GM21576 (cell line): ENCODE results near the gene TMEM178B.
"Not testable (repeated sequence)": the region's sequence is repeated elsewhere in the genome, so short reads cannot be mapped to it uniquely, and the experiment has no call there.

Experiments
- ATAC-seq: cut with Tn5 transposase; IDR thresholded peaks from one replicate; pipeline ENCODE4 v1.9.1; 2021; ENCODE audit warnings: mild to moderate bottlenecking, moderate library complexity; ENCODE audit not compliant: unreplicated experiment

The TMEM178B gene

DNA sequence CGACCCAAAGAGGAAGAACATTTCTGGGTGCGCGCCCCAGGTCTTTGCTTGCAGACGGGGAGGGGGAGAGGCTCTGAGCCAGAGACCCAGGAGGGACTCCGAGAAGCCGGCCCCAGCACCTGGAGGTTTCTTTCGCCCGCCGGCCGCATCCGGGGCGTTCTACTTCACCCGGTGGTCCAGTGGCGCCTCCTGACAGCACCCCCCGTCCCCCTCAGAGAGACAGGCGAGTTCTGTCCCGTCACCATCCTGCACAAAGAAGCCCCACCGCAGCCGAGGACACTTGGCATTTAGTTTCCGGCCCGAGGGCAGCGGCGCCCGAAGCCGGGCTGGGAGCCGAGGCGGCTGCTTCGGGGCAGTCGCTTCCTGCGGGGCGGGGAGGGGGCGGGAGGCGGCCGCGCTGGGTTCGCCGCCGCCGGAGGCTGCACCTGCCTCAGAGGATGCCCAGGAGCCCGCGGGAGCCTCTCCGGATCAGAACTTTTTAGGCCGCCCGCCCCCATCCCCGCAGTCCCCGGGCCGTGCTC lies at the start of gene TMEM178B:
Gene TMEM178B, plus strand, starts transcription at position 424 of the 521 bp plus-strand sequence.
- no peak for ATAC-seq

DNA sequence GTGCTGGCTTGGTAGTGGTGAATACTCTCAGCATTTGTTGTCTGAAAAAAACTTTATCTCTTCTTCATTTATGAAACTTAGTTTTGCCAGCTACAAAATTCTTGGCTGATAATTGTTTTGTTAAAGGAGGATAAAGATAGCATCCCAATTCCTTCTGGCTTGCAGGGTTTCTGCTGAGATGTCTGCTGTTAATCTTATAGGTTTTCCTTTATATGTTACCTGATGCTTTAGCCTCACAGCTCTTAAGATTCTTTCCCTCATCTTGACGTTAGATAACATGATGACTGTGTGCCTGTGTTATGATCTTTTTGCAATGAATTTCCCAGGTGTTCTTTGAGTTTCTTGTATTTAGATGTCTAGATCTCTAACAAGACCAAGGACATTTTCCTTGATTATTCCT lies 49.2 kb upstream of the TMEM178B start:
- no peak for ATAC-seq

- no peak for ATAC-seq
Measured at GRCh38 chr7:141027043-141027442, 46.8 kb upstream of the TMEM178B start.

DNA sequence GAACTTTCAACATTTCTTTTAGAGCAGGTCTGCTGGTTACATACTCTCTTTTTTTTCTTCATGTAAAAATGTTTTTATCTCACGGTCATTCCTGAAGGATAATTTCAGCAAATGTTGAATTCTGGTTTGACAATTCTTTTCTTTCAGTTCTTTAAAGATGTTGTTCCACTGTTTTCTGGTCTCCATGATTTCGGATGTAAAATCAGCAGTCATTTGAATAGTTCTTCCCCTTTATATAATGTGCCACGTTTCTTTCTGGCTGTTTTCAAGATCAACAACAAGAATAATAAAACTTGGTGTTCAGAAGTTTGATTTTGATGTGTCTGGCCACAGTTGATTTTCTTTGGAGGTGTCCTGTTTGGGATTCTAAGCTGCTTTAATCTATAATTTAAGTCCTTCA lies 45.1 kb upstream of the TMEM178B start:
- ATAC-seq, result no peak

GRCh38 chr7:141032539-141033323 lies 41.1 kb upstream of the TMEM178B start:
- not testable (repeated sequence) for ATAC-seq

- not testable (repeated sequence) for ATAC-seq
Measured at GRCh38 chr7:141038100-141038499, 35.8 kb upstream of the TMEM178B start.

DNA sequence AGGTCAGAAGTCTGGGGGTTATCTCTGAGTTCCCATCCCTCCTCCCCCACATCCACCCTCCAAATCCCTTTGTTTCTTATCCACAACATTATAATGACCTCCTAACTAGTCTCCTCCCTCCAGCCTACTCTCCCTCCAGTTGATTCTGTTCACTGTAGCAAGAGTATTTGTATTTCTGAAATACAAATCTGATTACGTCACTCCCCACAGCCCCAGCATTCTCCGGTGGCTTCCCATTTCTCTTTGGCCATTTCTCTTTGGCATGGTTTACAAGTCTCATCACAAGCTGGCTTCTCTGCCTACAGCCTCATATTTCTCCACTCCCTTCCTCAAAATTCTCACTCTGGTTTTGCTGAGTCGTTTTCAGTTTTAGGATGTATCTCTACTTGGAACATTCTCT lies 34.5 kb upstream of the TMEM178B start:
- ATAC-seq, result no peak

- ATAC-seq, result no peak
Measured at GRCh38 chr7:141042222-141043193, 31.4 kb upstream of the TMEM178B start.

- no peak for ATAC-seq
Measured at GRCh38 chr7:141043616-141044015, 30.2 kb upstream of the TMEM178B start.

DNA sequence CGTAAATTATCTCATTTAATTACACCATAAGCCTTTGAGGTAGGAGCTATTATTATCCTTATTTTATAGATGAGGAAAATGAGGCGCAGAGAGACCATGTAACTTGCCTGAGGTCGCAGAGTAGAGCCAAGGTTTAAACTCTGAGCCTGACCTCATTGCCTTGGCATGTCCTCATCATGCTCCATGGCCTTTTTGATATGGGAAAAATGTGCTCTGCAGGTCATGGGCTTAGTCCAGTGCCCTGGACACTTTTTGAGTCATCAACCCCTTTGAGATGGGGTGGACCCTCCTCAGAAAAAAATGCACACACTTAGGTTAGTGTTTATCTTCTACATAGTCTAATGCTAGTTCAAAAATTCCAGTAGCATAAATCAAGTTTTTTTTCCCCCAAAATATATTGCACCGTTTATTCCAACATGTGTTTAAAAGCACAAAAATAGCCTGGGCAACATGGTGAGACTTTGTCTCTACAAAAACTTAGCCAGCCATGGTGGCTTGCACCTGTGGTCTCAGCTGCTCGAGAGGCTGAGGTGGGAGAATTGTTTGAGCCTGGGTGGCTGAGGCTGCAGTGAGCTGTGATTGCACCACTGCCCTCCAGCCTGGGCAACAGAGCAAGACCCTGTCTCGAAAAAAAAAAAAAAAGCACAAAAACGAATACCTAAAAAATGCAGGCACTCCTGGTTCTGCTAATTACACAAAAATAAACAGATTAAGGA lies 28.6 kb upstream of the TMEM178B start:
- no peak for ATAC-seq

DNA sequence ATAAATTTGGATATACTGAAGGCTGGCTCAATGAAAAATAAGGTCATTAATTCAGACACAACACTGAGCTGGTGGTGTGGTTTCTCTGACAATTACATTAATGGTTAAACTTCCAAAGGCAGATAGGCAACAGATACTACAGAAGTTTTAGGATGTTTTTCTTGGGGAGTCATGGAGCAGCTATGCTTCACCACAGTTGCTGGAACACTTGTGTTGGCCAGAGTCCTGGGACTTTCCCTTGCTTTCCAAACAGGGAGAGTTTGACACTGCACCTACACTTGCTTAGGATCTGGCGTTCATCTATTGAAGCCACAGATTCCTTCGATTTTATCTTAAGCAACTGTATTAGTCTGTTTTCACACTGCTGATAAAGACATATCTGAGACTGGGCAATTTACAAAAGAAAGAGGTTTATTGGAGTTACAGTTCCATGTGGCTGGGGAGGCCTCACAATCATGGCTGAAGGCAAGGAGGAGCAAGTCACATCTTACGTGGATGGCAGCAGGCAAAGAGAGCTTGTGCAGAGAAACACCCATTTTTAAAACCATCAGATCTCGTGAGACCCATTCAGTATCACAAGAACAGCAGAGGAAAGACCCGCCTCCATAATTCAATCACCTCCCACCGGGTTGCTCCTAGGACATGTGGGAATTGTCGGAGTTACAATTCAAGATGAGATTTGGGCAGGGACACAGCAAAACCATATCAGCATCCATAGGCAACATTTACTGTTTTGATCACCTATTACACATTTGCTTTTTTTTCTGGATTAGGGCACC lies 27.8 kb upstream of the TMEM178B start:
- ATAC-seq, result no peak

DNA sequence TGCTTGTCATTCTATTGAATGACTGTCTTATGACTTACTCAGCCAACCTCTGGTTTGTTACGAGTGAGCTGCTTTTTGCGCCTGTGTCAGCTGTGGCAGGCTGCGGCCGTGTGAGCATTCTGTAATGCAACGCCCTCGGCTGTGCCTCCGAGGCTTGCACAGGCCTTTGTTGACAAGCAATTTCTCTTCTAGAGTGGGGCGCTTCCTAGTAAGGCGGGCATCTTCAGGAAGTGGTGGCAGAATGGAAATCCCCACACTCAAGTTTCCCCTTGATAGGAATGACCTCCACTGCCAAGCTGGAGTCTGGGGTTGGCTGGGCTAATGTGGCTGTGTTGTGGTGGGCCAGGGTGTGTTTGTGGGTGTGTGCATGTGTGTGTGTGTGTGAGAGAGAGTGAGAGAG lies 20.2 kb upstream of the TMEM178B start:
- no peak for ATAC-seq

GRCh38 chr7:141055146-141055545 lies 18.7 kb upstream of the TMEM178B start:
- no peak for ATAC-seq

GRCh38 chr7:141057788-141058187 lies 16.1 kb upstream of the TMEM178B start:
- ATAC-seq, result no peak

- ATAC-seq, result not testable (repeated sequence)
Measured at GRCh38 chr7:141067856-141068255, 6.0 kb upstream of the TMEM178B start.

- ATAC-seq, result no peak
Measured at GRCh38 chr7:141071260-141071854, 2.5 kb upstream of the TMEM178B start.

DNA sequence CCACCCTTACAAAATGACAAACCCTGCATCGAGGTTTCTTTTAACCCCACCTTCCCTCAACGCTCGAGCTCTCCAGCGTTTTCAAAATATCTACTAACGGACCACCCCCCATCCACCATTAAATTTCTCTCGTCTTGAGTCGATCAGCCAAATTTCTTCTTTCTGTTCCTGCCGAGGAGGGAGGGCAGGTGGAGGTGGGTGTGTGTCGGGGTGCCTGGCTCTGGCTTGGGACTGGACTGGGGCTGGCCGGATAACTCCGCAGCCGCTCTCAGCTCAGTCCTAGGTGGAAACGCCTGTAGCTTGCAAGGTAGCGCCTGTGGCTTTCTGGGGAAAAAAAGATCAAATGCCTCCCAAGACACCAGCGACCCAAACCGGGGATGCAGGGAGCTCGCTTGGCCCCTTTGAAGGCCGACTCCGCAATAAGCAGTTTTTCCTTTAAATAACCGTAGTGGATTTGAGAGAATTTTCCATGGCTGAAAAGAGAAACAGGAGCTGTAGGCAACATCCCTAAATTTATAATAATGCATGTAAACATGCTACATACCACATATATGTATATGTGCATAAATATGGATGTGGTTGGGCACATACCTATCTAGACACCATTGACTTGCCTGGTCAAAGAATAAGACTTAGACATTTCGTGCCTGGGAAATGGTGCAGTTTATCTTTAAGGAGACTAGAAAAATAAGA lies 1.9 kb upstream of the TMEM178B start:
- no peak for ATAC-seq

- no peak for ATAC-seq
Measured at GRCh38 chr7:141072548-141073172, 1.2 kb upstream of the TMEM178B start.

DNA sequence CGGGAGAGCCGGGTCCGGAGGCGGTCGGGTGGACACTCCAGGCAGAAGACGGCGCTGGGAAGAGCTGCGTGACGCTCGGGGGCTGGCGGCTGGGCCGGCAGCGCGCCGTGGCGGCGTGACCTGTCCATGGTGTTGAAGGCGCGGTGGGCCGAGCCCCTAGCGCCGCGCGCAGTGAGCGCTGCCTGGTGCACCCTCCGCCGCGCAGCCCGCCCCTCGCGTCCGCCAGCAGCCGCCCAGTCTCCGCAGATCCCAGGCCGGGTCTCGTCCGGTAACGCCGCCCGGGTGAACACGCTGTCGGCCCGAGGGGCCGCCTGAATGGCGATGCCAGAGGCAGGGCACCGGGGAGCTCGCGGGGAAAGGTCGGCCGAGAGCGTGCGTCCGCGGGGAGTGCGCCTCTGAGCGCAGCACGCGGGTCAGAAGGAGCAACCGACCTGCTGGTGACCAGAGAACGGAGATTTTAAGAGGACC lies 657 bp upstream of the TMEM178B start:
- no peak for ATAC-seq
